ENCODE data around the gene PPP1CC. TPM values are rescaled to one million over a fixed set of nuclear protein-coding genes. Genes with fewer than 3 reads are reported as not detected.

The PPP1CC gene
- polyA plus RNA-seq, 1 of the 3 experiments (the other 2 are of a cell fraction) = 62.0 TPM

- no peaks in the 10 kb centered on the region for H3K9me2 ChIP-seq
- H3K9me3 ChIP-seq = no peaks in the 10 kb centered on the region
- ChIA-PET CTCF (interaction anchor here (1.3 to 1.5 kb wide), 3 partner anchors 103 to 165 kb away, joined by 3 read pairs; partner anchors contain the start of gene TCTN1), POLR2A (no interaction called here)
- H3K4me3 ChIP-seq (ENCODE audit: low read depth in 2 of 2, low read length in 1 of 2) = no peak overlapping the region
- no peak overlapping the region for H3K9ac ChIP-seq
- 92% methylated on average over 3 of the region's 3 CpGs for WGBS (ENCODE audit: low lambda C conversion rate)
- H3K36me3 ChIP-seq (replicated peaks in 1 of 2; ENCODE audit: control insufficient read depth in 1 of 2, insufficient read depth in 2 of 2, low read length in 1 of 2) = peaks cover 32 to 46% of the 10 kb centered on the region in 2 experiments
- TF ChIP-seq USF1 (IDR thresholded peaks at IDR 0.05; ENCODE audit: borderline replicate concordance, low read depth) = no peak
- TF ChIP-seq, protein P1, sequence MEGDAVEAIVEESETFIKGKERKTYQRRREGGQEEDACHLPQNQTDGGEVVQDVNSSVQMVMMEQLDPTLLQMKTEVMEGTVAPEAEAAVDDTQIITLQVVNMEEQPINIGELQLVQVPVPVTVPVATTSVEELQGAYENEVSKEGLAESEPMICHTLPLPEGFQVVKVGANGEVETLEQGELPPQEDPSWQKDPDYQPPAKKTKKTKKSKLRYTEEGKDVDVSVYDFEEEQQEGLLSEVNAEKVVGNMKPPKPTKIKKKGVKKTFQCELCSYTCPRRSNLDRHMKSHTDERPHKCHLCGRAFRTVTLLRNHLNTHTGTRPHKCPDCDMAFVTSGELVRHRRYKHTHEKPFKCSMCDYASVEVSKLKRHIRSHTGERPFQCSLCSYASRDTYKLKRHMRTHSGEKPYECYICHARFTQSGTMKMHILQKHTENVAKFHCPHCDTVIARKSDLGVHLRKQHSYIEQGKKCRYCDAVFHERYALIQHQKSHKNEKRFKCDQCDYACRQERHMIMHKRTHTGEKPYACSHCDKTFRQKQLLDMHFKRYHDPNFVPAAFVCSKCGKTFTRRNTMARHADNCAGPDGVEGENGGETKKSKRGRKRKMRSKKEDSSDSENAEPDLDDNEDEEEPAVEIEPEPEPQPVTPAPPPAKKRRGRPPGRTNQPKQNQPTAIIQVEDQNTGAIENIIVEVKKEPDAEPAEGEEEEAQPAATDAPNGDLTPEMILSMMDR (IDR thresholded peaks at IDR 0.05) = no peak
- no peak for TF ChIP-seq NFIC (IDR thresholded peaks at IDR 0.05; ENCODE audit: borderline replicate concordance)
- no peak for TF ChIP-seq ELF1 (IDR thresholded peaks at IDR 0.05)
- TF ChIP-seq, protein P2, sequence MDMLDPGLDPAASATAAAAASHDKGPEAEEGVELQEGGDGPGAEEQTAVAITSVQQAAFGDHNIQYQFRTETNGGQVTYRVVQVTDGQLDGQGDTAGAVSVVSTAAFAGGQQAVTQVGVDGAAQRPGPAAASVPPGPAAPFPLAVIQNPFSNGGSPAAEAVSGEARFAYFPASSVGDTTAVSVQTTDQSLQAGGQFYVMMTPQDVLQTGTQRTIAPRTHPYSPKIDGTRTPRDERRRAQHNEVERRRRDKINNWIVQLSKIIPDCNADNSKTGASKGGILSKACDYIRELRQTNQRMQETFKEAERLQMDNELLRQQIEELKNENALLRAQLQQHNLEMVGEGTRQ (IDR thresholded peaks at IDR 0.05; ENCODE audit: borderline replicate concordance, low read depth, low read length) = no peak
- TF ChIP-seq GATA2 (CRISPR knock-in tag; IDR thresholded peaks at IDR 0.05) = no peak
- TF ChIP-seq POLR2AphosphoS5 (IDR thresholded peaks at IDR 0.05; ENCODE audit: low read depth, low read length) = no peak
- no peaks in the 10 kb centered on the region for H3K27me3 ChIP-seq (ENCODE audit: insufficient read depth)
- no peaks in the 10 kb centered on the region for H3F3A ChIP-seq (replicated peaks; ENCODE audit: insufficient read depth)
- H3K79me2 ChIP-seq (ENCODE audit: insufficient read depth) = no peaks in the 10 kb centered on the region
- no peak overlapping the region for H3K27ac ChIP-seq (ENCODE audit: low read depth in 2 of 2, low read length in 1 of 2)
- no peak for DNase-seq
- no peak overlapping the region for H3K4me2 ChIP-seq
- no peaks in the 10 kb centered on the region for H4K20me1 ChIP-seq (ENCODE audit: insufficient read depth)
- no peaks in the 10 kb centered on the region for H3K4me1 ChIP-seq (ENCODE audit: control insufficient read depth in 1 of 2, insufficient read depth in 2 of 2, low read depth in 1 of 2, low read length in 1 of 2)
- H2AFZ ChIP-seq (ENCODE audit: low read depth) = no peak overlapping the region
Observed at GRCh38 chr12:110717037-110717436, 25.7 kb downstream of the PPP1CC start.

DNA sequence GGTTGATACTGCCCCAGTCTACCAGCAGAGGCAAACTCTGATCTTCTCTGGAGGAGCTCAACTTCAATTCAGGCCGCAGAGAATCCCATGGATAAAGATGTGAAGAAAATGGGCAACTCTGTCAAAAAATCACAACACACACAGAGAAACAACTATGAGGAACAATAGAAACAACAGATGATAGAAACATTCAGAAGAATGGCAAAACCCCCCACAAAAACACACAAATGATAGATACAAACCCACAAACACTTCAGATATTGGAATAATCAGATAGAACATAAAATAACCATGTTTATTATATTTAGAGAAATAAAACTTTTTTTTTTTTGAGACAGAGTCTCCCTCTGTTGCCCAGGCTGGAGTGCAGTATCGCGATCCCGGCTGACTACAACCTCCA lies 33.8 kb downstream of the PPP1CC start:
- H3K4me2 ChIP-seq = no peak overlapping the region
- ChIA-PET CTCF (interaction anchor here (0.6 kb wide), 1 partner anchor 558 kb away, joined by 4 read pairs; no protein-coding TSS in a partner anchor), POLR2A (no interaction called here)
- 95% methylated on average over 4 of the region's 4 CpGs for WGBS (ENCODE audit: low lambda C conversion rate)
- H2AFZ ChIP-seq (ENCODE audit: low read depth) = no peak overlapping the region
- H3K4me3 ChIP-seq (ENCODE audit: low read depth in 2 of 2, low read length in 1 of 2) = no peak overlapping the region
- H3K9me2 ChIP-seq = no peaks in the 10 kb centered on the region
- H3F3A ChIP-seq (replicated peaks; ENCODE audit: insufficient read depth) = no peaks in the 10 kb centered on the region
- no peaks in the 10 kb centered on the region for H4K20me1 ChIP-seq (ENCODE audit: insufficient read depth)
- H3K27ac ChIP-seq (ENCODE audit: low read depth in 2 of 2, low read length in 1 of 2) = no peak overlapping the region
- no peaks in the 10 kb centered on the region for H3K36me3 ChIP-seq (replicated peaks in 1 of 2; ENCODE audit: control insufficient read depth in 1 of 2, insufficient read depth in 2 of 2, low read length in 1 of 2)
- H3K4me1 ChIP-seq (ENCODE audit: control insufficient read depth in 1 of 2, insufficient read depth in 2 of 2, low read depth in 1 of 2, low read length in 1 of 2) = no peaks in the 10 kb centered on the region
- no peak for DNase-seq
- H3K9ac ChIP-seq = no peak overlapping the region
- TF ChIP-seq SIN3A (IDR thresholded peaks at IDR 0.05; ENCODE audit: borderline replicate concordance, low read depth, low read length) (no peak), GATA2 (CRISPR knock-in tag; IDR thresholded peaks at IDR 0.05) (no peak), CHD2 (IDR thresholded peaks at IDR 0.05; ENCODE audit: low read length, partially characterized antibody) (no peak), MEF2A (IDR thresholded peaks at IDR 0.05; ENCODE audit: borderline replicate concordance, low read depth) (no peak)
- TF ChIP-seq, protein P3, sequence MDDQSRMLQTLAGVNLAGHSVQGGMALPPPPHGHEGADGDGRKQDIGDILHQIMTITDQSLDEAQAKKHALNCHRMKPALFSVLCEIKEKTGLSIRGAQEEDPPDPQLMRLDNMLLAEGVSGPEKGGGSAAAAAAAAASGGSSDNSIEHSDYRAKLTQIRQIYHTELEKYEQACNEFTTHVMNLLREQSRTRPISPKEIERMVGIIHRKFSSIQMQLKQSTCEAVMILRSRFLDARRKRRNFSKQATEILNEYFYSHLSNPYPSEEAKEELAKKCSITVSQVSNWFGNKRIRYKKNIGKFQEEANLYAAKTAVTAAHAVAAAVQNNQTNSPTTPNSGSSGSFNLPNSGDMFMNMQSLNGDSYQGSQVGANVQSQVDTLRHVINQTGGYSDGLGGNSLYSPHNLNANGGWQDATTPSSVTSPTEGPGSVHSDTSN (IDR thresholded peaks at IDR 0.05) = no peak
- no peaks in the 10 kb centered on the region for H3K79me2 ChIP-seq (ENCODE audit: insufficient read depth)
- no peaks in the 10 kb centered on the region for H3K27me3 ChIP-seq (ENCODE audit: insufficient read depth)
- H3K9me3 ChIP-seq = no peaks in the 10 kb centered on the region

All from SK-N-SH (cell line).